GM12892 (cell line): Measurements from ENCODE around the gene YTHDF1.

Experiments used
- POLR2A ChIP-seq: IDR thresholded peaks from 2 replicates; pipeline ENCODE4 v1.6.1; 2011; ENCODE audit warnings: low read depth, low read length, control low read depth
- POLR2AphosphoS5 ChIP-seq: IDR thresholded peaks from 2 replicates; pipeline ENCODE4 v1.6.1; 2011; ENCODE audit warnings: low read depth, low read length, control low read depth

DNA sequence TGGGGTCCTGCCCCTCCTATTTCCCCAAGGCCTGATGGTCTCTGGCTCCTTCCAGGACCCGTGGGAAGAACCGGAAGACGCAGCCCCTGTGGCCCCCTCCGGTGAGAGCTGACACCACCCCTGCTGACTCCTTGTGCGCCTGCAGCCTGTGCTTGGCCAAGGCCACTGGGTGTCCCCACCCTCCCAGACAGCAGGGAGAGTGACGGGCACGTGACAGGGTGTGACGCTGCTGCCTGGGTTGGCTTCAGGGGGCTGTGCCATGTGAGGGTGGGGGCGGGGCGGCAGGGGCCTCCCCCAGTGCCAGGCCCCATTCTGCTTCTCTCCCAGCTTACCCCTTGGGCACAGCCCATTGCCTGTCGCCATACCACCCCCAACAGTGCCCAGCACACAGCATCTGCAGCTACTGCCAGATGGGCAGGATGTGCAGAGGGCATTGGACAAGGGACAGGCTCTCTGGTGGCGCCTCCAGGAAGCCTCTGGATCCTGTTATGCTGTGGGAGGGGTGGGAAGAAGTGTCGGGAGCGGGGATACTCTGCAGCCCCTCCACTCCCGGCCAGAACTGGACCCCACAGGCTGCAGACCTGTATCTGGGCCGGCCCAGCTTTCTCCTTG is 22.7 kb upstream of the YTHDF1 start:
- TF ChIP-seq POLR2A (no peak), POLR2AphosphoS5 (no peak)
